GM12801 (cell line): ENCODE data around the gene MIPOL1.

Experiments used
- TF ChIP-seq, protein P1 (sequence below): IDR thresholded peaks from one replicate; pipeline ENCODE4 v1.5.1; 2011; ENCODE audit warnings: control low read depth; ENCODE audit not compliant: insufficient read length; ENCODE audit errors: extremely low read depth

The MIPOL1 gene

DNA sequence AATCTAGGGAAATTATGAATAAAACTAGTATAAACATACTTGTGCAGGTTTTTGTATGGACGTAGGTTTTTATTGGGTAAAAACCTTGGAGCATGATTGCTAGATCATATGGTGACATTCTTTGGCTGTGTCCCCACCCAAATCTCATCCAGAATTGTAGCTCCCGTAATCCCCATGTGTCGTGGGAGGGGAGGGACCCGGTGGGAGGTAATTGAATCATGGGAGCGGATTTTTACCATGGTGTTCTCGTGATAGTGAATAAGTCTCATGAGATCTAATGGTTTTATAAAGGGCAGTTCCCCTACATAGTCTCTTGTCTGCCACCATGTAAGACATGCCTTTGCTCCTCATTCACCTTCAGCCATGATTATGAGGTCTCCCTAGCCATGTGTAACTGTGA, 276.5 kb downstream of the MIPOL1 start:
- TF ChIP-seq, protein P1, sequence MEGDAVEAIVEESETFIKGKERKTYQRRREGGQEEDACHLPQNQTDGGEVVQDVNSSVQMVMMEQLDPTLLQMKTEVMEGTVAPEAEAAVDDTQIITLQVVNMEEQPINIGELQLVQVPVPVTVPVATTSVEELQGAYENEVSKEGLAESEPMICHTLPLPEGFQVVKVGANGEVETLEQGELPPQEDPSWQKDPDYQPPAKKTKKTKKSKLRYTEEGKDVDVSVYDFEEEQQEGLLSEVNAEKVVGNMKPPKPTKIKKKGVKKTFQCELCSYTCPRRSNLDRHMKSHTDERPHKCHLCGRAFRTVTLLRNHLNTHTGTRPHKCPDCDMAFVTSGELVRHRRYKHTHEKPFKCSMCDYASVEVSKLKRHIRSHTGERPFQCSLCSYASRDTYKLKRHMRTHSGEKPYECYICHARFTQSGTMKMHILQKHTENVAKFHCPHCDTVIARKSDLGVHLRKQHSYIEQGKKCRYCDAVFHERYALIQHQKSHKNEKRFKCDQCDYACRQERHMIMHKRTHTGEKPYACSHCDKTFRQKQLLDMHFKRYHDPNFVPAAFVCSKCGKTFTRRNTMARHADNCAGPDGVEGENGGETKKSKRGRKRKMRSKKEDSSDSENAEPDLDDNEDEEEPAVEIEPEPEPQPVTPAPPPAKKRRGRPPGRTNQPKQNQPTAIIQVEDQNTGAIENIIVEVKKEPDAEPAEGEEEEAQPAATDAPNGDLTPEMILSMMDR, result no peak

DNA sequence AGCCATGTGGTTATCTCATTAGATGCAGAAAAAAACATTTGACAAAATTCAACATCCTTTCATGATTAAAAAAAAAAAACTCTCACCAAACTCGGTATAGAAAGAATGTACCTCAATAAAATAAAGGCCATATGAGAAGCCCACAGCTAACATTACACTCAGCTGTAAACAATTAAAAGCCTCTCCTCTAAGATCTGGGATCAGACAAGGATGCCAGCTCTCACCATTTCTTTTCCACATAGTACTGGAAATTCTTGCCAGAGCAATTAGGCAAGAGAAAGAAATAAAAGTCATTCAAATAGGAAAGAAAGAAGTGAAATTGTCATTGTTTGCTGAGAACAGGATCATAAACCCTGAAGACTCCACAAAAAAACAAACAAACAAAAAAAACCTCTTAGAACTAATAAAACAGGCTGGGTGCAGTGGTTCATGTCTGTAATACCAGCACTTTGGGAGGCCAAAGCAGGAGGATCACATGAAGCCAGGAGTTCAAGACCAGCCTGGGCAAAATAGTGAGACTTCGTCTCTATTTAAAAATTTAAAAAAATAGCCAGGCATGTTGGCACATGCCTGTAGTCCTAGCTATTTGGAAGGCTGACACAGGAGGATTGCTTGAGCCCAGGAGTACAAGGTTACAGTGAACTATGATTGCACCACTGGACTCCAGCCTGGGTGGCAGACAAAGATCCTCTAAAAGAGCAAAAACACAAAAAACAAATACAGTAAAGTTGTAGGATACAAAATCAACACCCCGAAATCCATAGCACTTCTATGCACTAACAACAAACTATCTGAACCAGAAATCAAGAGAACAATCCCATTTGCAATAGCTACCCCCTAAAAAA, 282.9 kb downstream of the MIPOL1 start:
- TF ChIP-seq, protein P1, result no peak

DNA sequence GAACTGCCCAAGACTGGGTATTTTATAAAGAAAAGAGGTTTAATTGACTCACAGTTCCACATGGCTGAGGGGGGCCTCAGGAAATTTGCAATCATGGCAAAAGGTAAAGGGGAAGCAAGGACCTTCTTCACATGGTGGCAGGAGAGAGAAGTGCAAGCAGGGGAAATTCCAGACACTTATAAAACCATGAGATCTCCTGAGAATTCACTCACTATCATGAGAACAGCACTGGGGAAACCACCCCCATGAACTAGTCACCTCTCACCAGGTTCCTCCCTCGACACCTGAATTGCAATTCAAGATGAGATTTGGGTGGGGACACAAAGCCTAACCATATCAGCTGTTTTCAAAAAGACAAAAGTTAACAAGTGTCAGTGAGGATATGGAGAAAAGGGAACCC, 284.7 kb downstream of the MIPOL1 start:
- TF ChIP-seq, protein P1, result no peak

DNA sequence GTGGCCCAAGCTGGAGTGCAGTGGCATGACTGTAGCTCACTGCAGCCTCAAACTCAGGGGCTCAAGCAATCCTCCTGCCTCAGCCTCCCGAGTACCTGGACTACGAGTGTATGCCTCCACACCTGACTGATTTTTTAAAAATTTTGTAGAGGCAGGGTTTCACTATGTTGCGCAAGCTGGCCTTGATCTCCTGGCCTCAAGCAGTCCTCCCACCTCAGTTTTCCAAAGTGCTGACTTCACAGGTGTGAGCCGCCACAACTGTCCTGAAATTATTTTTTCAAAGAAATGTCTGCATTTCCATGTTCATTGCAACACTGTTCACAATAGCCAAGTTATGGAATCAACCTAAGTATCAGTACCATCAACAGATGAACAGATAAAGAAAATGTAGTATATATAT, 285.9 kb downstream of the MIPOL1 start:
- TF ChIP-seq, protein P1, result no peak

DNA sequence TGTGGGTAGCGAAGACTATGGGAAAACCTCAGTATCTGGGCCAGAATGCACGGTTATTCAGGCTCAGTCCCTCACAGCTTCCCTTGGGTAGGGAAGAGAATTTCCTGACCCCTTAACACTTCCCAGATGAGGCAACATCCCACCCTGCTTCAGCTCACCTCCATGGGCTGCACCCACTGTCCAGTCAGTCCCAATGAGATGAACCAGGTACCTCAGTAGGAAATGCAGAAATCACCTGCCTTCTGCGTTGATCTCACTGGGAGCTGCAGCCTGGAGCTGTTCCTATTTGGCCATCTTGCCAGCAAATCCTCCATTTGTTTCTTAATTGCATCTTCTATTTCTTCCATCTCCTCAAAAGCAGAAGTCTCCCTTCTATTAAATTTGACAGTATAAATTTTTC, 292.9 kb downstream of the MIPOL1 start:
- TF ChIP-seq, protein P1, result no peak

DNA sequence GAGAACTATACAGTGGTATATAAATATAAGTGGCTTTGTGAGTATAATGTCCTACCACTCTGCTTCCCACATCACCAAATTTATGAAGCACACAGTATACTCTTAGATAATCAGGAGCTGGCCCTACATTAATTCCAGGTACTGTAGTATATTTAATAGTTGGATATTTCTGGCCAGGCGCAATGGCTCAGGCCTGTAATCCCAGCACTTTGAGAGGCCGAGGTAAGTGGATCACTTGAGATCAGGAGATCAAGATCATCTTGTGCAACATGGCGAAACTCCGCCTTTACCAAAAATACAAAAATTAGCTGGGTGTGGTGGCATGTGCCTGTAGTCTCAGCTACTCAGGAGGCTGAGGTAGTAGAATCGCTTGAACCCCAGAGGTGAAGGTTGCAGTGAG, 293.3 kb downstream of the MIPOL1 start:
- TF ChIP-seq, protein P1, result no peak

DNA sequence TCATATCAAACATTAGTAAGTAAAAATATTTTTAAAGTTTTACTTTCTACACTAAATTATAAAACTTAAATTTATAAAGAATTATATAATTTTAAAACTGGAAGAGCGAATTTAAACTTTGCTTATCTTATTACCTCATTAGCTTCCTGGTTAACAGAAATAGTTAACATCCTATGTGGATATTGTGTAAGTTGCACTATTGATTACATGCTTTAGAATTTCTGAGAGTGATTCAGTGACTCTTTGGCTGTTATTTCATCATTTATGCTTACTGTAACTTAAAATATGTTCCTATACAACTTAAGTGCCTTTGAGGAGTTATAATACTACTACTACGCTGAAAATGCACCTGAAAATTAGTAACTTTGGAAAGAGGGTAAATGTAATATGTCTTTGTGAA, 295.9 kb downstream of the MIPOL1 start:
- TF ChIP-seq, protein P1, result no peak
